Measurements from ENCODE around the gene LRIG1.

LRIG1 gene

GRCh38 chr3:66470956-66471686, 29.7 kb downstream of the LRIG1 start:
- Mint-ChIP-seq H3K4me1 (peaks cover 23% of the 10 kb centered on the region), H3K27me3 (no peaks in the 10 kb centered on the region), H3K9me3 (no peaks in the 10 kb centered on the region), H3K4me3 (peak overlapping the region in 1 of 2 donors; percentile 12), H3K27ac (no peak overlapping the region)
- ATAC-seq (no peak), DNase-seq (no peak)

GRCh38 chr3:66470285-66470684, 30.5 kb downstream of the LRIG1 start:
- peaks cover 23% of the 10 kb centered on the region for H3K4me1 Mint-ChIP-seq
- DNase-seq (no peak), ATAC-seq (no peak)
- no peak overlapping the region for H3K4me3 Mint-ChIP-seq
- no peaks in the 10 kb centered on the region for H3K27me3 Mint-ChIP-seq
- no peaks in the 10 kb centered on the region for H3K9me3 Mint-ChIP-seq
- no peak overlapping the region for H3K27ac Mint-ChIP-seq

GRCh38 chr3:66469220-66469640, 31.6 kb downstream of the LRIG1 start:
- DNase-seq (no peak), ATAC-seq (peak; percentile 70)
- H3K4me3 Mint-ChIP-seq: peak overlapping the region; percentile 57 to 59
- H3K27ac Mint-ChIP-seq: peak overlapping the region in 1 of 2 donors; percentile 76
- H3K9me3 Mint-ChIP-seq: no peaks in the 10 kb centered on the region
- H3K27me3 Mint-ChIP-seq: no peaks in the 10 kb centered on the region
- peaks cover 23% of the 10 kb centered on the region for H3K4me1 Mint-ChIP-seq

GRCh38 chr3:66467996-66468735, 32.7 kb downstream of the LRIG1 start:
- Mint-ChIP-seq H3K9me3 (no peaks in the 10 kb centered on the region), H3K27ac (no peak overlapping the region), H3K4me1 (peaks cover 23% of the 10 kb centered on the region), H3K27me3 (no peaks in the 10 kb centered on the region), H3K4me3 (peak overlapping the region; percentile 57 to 59)
- no peak for ATAC-seq
- no peak for DNase-seq

- H3K4me1 Mint-ChIP-seq: peaks cover 23% of the 10 kb centered on the region
- H3K27me3 Mint-ChIP-seq: no peaks in the 10 kb centered on the region
- no peak overlapping the region for H3K27ac Mint-ChIP-seq
These were observed 34.1 kb downstream of the LRIG1 start for GRCh38 chr3:66466606-66467270.

GRCh38 chr3:66465587-66465986, 35.2 kb downstream of the LRIG1 start:
- H3K27ac Mint-ChIP-seq: no peak overlapping the region
- no peaks in the 10 kb centered on the region for H3K9me3 Mint-ChIP-seq
- ATAC-seq (no peak), DNase-seq (no peak)
- H3K27me3 Mint-ChIP-seq: no peaks in the 10 kb centered on the region
- no peak overlapping the region for H3K4me3 Mint-ChIP-seq
- peaks cover 23% of the 10 kb centered on the region for H3K4me1 Mint-ChIP-seq

More at GRCh38 chr3:66466606-66467270, 34.1 kb downstream of the LRIG1 start:
- ATAC-seq: no peak
- Mint-ChIP-seq H3K9me3 (no peaks in the 10 kb centered on the region), H3K4me3 (no peak overlapping the region)
- DNase-seq: no peak

- peaks cover 19% of the 10 kb centered on the region for H3K4me1 Mint-ChIP-seq
These were observed 35.8 kb downstream of the LRIG1 start for GRCh38 chr3:66465034-66465433.

GRCh38 chr3:66464512-66464894, 36.3 kb downstream of the LRIG1 start:
- H3K27me3 Mint-ChIP-seq: no peaks in the 10 kb centered on the region
- no peak overlapping the region for H3K4me3 Mint-ChIP-seq
- H3K9me3 Mint-ChIP-seq: no peaks in the 10 kb centered on the region
- DNase-seq (no peak), ATAC-seq (no peak)
- H3K27ac Mint-ChIP-seq: no peak overlapping the region
- H3K4me1 Mint-ChIP-seq: peaks cover 14% of the 10 kb centered on the region

More at GRCh38 chr3:66465034-66465433, 35.8 kb downstream of the LRIG1 start:
- no peak for ATAC-seq
- no peak for DNase-seq
- Mint-ChIP-seq H3K4me3 (no peak overlapping the region), H3K27me3 (no peaks in the 10 kb centered on the region), H3K9me3 (no peaks in the 10 kb centered on the region), H3K27ac (no peak overlapping the region)

- ATAC-seq (no peak), DNase-seq (no peak)
- H3K27ac Mint-ChIP-seq: no peak overlapping the region
- peaks cover 8% of the 10 kb centered on the region for H3K4me1 Mint-ChIP-seq
- no peak overlapping the region for H3K4me3 Mint-ChIP-seq
- H3K9me3 Mint-ChIP-seq: no peaks in the 10 kb centered on the region
- no peaks in the 10 kb centered on the region for H3K27me3 Mint-ChIP-seq
These were observed 36.9 kb downstream of the LRIG1 start for GRCh38 chr3:66463730-66464511.

- Mint-ChIP-seq H3K4me1 (peaks cover under 1% of the 10 kb centered on the region), H3K4me3 (no peak overlapping the region), H3K9me3 (no peaks in the 10 kb centered on the region), H3K27me3 (no peaks in the 10 kb centered on the region), H3K27ac (no peak overlapping the region)
- DNase-seq: no peak
- no peak for ATAC-seq
These were observed 37.7 kb downstream of the LRIG1 start for GRCh38 chr3:66463054-66463631.

GRCh38 chr3:66457252-66457651, 43.6 kb downstream of the LRIG1 start:
- Mint-ChIP-seq H3K27me3 (no peaks in the 10 kb centered on the region), H3K4me3 (no peak overlapping the region), H3K4me1 (no peaks in the 10 kb centered on the region), H3K27ac (no peak overlapping the region), H3K9me3 (no peaks in the 10 kb centered on the region)
- DNase-seq (no peak), ATAC-seq (no peak)

GRCh38 chr3:66456711-66457173, 44.1 kb downstream of the LRIG1 start:
- H3K27ac Mint-ChIP-seq: no peak overlapping the region
- DNase-seq: no peak
- no peak for ATAC-seq

GRCh38 chr3:66454464-66454859, 46.4 kb downstream of the LRIG1 start:
- ATAC-seq: no peak
- H3K27ac Mint-ChIP-seq: no peak overlapping the region

More at GRCh38 chr3:66456711-66457173, 44.1 kb downstream of the LRIG1 start:
- Mint-ChIP-seq H3K4me3 (no peak overlapping the region), H3K9me3 (no peaks in the 10 kb centered on the region), H3K27me3 (no peaks in the 10 kb centered on the region), H3K4me1 (no peaks in the 10 kb centered on the region)

GRCh38 chr3:66453651-66454463, 47.0 kb downstream of the LRIG1 start:
- H3K27me3 Mint-ChIP-seq: no peaks in the 10 kb centered on the region
- H3K4me1 Mint-ChIP-seq: no peaks in the 10 kb centered on the region
- peak overlapping the region in 1 of 2 donors; percentile 25 for H3K27ac Mint-ChIP-seq
- no peak for DNase-seq
- H3K4me3 Mint-ChIP-seq: no peak overlapping the region
- no peak for ATAC-seq
- H3K9me3 Mint-ChIP-seq: no peaks in the 10 kb centered on the region

More at GRCh38 chr3:66454464-66454859, 46.4 kb downstream of the LRIG1 start:
- Mint-ChIP-seq H3K27me3 (no peaks in the 10 kb centered on the region), H3K4me1 (no peaks in the 10 kb centered on the region), H3K9me3 (no peaks in the 10 kb centered on the region), H3K4me3 (no peak overlapping the region)
- no peak for DNase-seq

All from stimulated activated naive CD8-positive, alpha-beta T cell treated with anti-CD3 and anti-CD28 coated beads, Interleukin-15, amount 100 ng/mL, for 72 hours (primary cell).